CD4-positive, alpha-beta T cell treated with Interleukin-17A for 4 hours (primary cell): ENCODE results near the gene TRIM37.
"Not testable (repeated sequence)": the region's sequence is repeated elsewhere in the genome, so short reads cannot be mapped to it uniquely, and the experiment has no call there.

ENCODE experiments used
- DNase-seq: peaks from one replicate; pipeline ENCODE4 v3.0.0-alpha.2; 2020; ENCODE audit warnings: mixed read lengths

TRIM37 gene

GRCh38 chr17:59106463-59107305, at the start of gene TRIM37:
TRIM37 (minus strand) TSS chr17:59106880; CDS start chr17:59106461, 419 bp downstream.
- DNase-seq = peak; percentile 98

- DNase-seq = peak; percentile 89
These were observed 48.9 kb upstream of the TRIM37 start, which contains the start of gene PRR11 for GRCh38 chr17:59155439-59156177. PRR11 (plus strand) TSS chr17:59155746; CDS start chr17:59169753, 14,007 bp downstream.

GRCh38 chr17:59154721-59155438, 48.2 kb upstream of the TRIM37 start, which contains the start of gene SKA2:
SKA2 (minus strand) TSS chr17:59155186; CDS start chr17:59155163, 23 bp downstream.
- peak; percentile 96 for DNase-seq

- DNase-seq = peak; percentile 38
These were observed 47.6 kb upstream of the TRIM37 start for GRCh38 chr17:59154292-59154720.

- DNase-seq = no peak
These were observed 46.2 kb upstream of the TRIM37 start for GRCh38 chr17:59152925-59153324.

- no peak for DNase-seq
These were observed 44.9 kb upstream of the TRIM37 start for GRCh38 chr17:59151591-59151990.

GRCh38 chr17:59151006-59151405, 44.3 kb upstream of the TRIM37 start:
- no peak for DNase-seq

GRCh38 chr17:59149841-59150511, 43.3 kb upstream of the TRIM37 start:
- DNase-seq = no peak

- no peak for DNase-seq
These were observed 42.4 kb upstream of the TRIM37 start for GRCh38 chr17:59149051-59149450.

- DNase-seq = no peak
These were observed 39.0 kb upstream of the TRIM37 start for GRCh38 chr17:59145571-59146096.

- no peak for DNase-seq
These were observed 35.2 kb upstream of the TRIM37 start for GRCh38 chr17:59141860-59142259.

- no peak for DNase-seq
These were observed 33.3 kb upstream of the TRIM37 start for GRCh38 chr17:59139939-59140338.

- not testable (repeated sequence) for DNase-seq
These were observed 31.7 kb upstream of the TRIM37 start for GRCh38 chr17:59138339-59138738.

- DNase-seq = no peak
These were observed 24.5 kb upstream of the TRIM37 start for GRCh38 chr17:59131131-59131530.

GRCh38 chr17:59129814-59130213, 23.1 kb upstream of the TRIM37 start:
- DNase-seq = no peak

GRCh38 chr17:59126809-59127417, 20.2 kb upstream of the TRIM37 start:
- no peak for DNase-seq

GRCh38 chr17:59124665-59125064, 18.0 kb upstream of the TRIM37 start:
- no peak for DNase-seq

GRCh38 chr17:59121901-59122480, 15.3 kb upstream of the TRIM37 start:
- no peak for DNase-seq

- no peak for DNase-seq
These were observed 8.8 kb upstream of the TRIM37 start for GRCh38 chr17:59115474-59115873.

- no peak for DNase-seq
These were observed 4.9 kb upstream of the TRIM37 start for GRCh38 chr17:59111539-59111938.

- DNase-seq = no peak
These were observed 4.3 kb upstream of the TRIM37 start for GRCh38 chr17:59110973-59111372.
